Measurements from ENCODE around the gene TMEM121B.

Gene TMEM121B

GRCh38 chr22:17137861-17138425 is 16.8 kb upstream of the TMEM121B start:
- DNase-seq, result no peak

- DNase-seq, result no peak
These were observed 16.0 kb upstream of the TMEM121B start for GRCh38 chr22:17137170-17137569.

- DNase-seq, result no peak
These were observed 14.1 kb upstream of the TMEM121B start for GRCh38 chr22:17135153-17135760.

- DNase-seq, result no peak
These were observed 12.0 kb upstream of the TMEM121B start for GRCh38 chr22:17133137-17133536.

- DNase-seq, result no peak
These were observed 11.0 kb upstream of the TMEM121B start for GRCh38 chr22:17132112-17132511.

GRCh38 chr22:17131686-17132085 is 10.5 kb upstream of the TMEM121B start:
- no peak for DNase-seq

- no peak for DNase-seq
These were observed 9.0 kb upstream of the TMEM121B start for GRCh38 chr22:17130199-17130598.

- no peak for DNase-seq
These were observed 388 bp downstream of the TMEM121B start for GRCh38 chr22:17120711-17121232.

- DNase-seq, result peak; percentile 51 to 59
These were observed 879 bp downstream of the TMEM121B start for GRCh38 chr22:17120281-17120680.

GRCh38 chr22:17119481-17120202 is 1.5 kb downstream of the TMEM121B start:
- DNase-seq, result no peak

GRCh38 chr22:17118342-17118741 is 2.8 kb downstream of the TMEM121B start:
- no peak for DNase-seq

GRCh38 chr22:17117890-17118289 is 3.3 kb downstream of the TMEM121B start:
- DNase-seq, result peak in 1 of 2 donors; percentile 22

- no peak for DNase-seq
These were observed 3.8 kb downstream of the TMEM121B start for GRCh38 chr22:17117400-17117799.

- DNase-seq, result no peak
These were observed 4.4 kb downstream of the TMEM121B start for GRCh38 chr22:17116572-17117330.

GRCh38 chr22:17115945-17116565 is 5.1 kb downstream of the TMEM121B start:
- peak in 1 of 2 donors; percentile 6 for DNase-seq

GRCh38 chr22:17115236-17115635 is 5.9 kb downstream of the TMEM121B start:
- DNase-seq, result no peak

- DNase-seq, result no peak
These were observed 6.3 kb downstream of the TMEM121B start for GRCh38 chr22:17114898-17115235.

GRCh38 chr22:17114173-17114897 is 6.8 kb downstream of the TMEM121B start:
- DNase-seq, result no peak

- no peak for DNase-seq
These were observed 7.6 kb downstream of the TMEM121B start for GRCh38 chr22:17113600-17113999.

GRCh38 chr22:17112491-17113042 is 8.6 kb downstream of the TMEM121B start:
- DNase-seq, result no peak

- DNase-seq, result no peak
These were observed 10.2 kb downstream of the TMEM121B start for GRCh38 chr22:17110791-17111550.
